Osteoblast (primary cell): Measurements from ENCODE around the gene NR2E1. TPM values are rescaled to one million over a fixed set of nuclear protein-coding genes. Genes with fewer than 3 reads are reported as not detected.

Experiments
- DNase-seq: peaks from one replicate; pipeline ENCODE4 v3.0.0; 2011; ENCODE audit warnings: low spot score, mixed read lengths; ENCODE audit not compliant: insufficient read length; ENCODE audit errors: missing footprints
- H2AFZ ChIP-seq: 2 replicates; pipeline ENCODE4 v1.6.0; 2011; ENCODE audit warnings: mild to moderate bottlenecking, low read length
- H3K27ac ChIP-seq: 2 replicates; pipeline ENCODE4 v1.5.1; 2011; ENCODE audit warnings: mild to moderate bottlenecking, low read depth, low read length, moderate library complexity
- H3K27me3 ChIP-seq: 2 replicates; pipeline ENCODE4 v1.6.0; 2012; ENCODE audit warnings: mild to moderate bottlenecking, control low read depth, inconsistent platforms, low read length, moderate library complexity; ENCODE audit not compliant: insufficient read depth
- H3K36me3 ChIP-seq: 2 replicates; pipeline ENCODE4 v1.5.1; 2011; ENCODE audit warnings: mild to moderate bottlenecking, low read length, control low read depth, moderate library complexity; ENCODE audit not compliant: insufficient read depth
- H3K4me1 ChIP-seq: 2 replicates; pipeline ENCODE4 v1.5.1; 2011; ENCODE audit warnings: mild to moderate bottlenecking, low read length, control low read depth, moderate library complexity; ENCODE audit not compliant: insufficient read depth
- H3K4me2 ChIP-seq: 2 replicates; pipeline ENCODE4 v1.6.0; 2011; ENCODE audit warnings: mild to moderate bottlenecking, low read length; ENCODE audit not compliant: insufficient read depth
- H3K4me3 ChIP-seq: fragments of 200-600 bp; sonication (generic); 3 replicates; pipeline ENCODE4 v1.5.1; 2012; ENCODE audit warnings: mild to moderate bottlenecking, low read length, inconsistent platforms; ENCODE audit not compliant: insufficient read depth
- H3K79me2 ChIP-seq: 2 replicates; pipeline ENCODE4 v1.6.0; 2012; ENCODE audit warnings: mild to moderate bottlenecking, low read length, control low read depth, inconsistent platforms; ENCODE audit not compliant: insufficient read depth
- H3K9me3 ChIP-seq: 2 replicates; pipeline ENCODE4 v1.5.1; 2011; ENCODE audit warnings: low read depth, low read length, control low read depth
- H4K20me1 ChIP-seq: 2 replicates; pipeline ENCODE4 v1.6.0; 2012; ENCODE audit warnings: mild to moderate bottlenecking, low read length, control low read depth; ENCODE audit not compliant: insufficient read depth
- total RNA-seq: library from RNA; depleted of rRNA; stranded (reverse); fragments of >200 nt; gene quantifications from 2 replicates; pipeline ENCODE4 v1.2.3, GENCODE V29; 2012
- TF ChIP-seq, protein P1 (sequence below): IDR thresholded peaks from 2 replicates; pipeline ENCODE4 v1.5.1; 2011; ENCODE audit warnings: mild to moderate bottlenecking, low read depth, low read length, moderate library complexity; ENCODE audit errors: extremely low read depth

Gene NR2E1
- total RNA-seq, 1 donor, result not detected

DNA sequence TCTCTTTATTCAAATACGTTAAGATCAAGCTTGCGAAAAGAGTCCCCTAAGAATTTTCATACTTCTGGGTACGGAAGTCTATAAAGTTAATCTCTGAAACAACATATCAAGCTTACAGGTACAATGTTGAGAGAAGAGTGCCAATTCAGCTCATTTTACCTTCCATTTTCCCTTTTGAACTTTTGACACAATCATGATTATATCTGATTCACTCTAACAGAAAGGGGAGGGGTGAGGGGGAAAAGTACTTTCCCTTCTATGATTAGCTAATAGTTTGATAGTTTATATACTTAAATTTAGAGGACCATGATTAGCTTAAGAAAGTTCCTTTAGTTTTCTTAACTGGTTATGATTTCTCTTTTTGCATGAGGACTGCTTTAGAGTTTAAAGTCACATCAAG lies 61.5 kb downstream of the NR2E1 start:
- Histone ChIP-seq H4K20me1 (peaks cover 4% of the 10 kb centered on the region), H3K4me2 (no peak overlapping the region), H3K27ac (no peak overlapping the region), H3K4me3 (no peak overlapping the region), H2AFZ (no peak overlapping the region), H3K79me2 (peaks cover 35% of the 10 kb centered on the region), H3K36me3 (no peaks in the 10 kb centered on the region), H3K9me3 (no peaks in the 10 kb centered on the region), H3K27me3 (no peaks in the 10 kb centered on the region), H3K4me1 (no peaks in the 10 kb centered on the region)
- TF ChIP-seq, protein P1, sequence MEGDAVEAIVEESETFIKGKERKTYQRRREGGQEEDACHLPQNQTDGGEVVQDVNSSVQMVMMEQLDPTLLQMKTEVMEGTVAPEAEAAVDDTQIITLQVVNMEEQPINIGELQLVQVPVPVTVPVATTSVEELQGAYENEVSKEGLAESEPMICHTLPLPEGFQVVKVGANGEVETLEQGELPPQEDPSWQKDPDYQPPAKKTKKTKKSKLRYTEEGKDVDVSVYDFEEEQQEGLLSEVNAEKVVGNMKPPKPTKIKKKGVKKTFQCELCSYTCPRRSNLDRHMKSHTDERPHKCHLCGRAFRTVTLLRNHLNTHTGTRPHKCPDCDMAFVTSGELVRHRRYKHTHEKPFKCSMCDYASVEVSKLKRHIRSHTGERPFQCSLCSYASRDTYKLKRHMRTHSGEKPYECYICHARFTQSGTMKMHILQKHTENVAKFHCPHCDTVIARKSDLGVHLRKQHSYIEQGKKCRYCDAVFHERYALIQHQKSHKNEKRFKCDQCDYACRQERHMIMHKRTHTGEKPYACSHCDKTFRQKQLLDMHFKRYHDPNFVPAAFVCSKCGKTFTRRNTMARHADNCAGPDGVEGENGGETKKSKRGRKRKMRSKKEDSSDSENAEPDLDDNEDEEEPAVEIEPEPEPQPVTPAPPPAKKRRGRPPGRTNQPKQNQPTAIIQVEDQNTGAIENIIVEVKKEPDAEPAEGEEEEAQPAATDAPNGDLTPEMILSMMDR, result no peak
- no peak for DNase-seq

DNA sequence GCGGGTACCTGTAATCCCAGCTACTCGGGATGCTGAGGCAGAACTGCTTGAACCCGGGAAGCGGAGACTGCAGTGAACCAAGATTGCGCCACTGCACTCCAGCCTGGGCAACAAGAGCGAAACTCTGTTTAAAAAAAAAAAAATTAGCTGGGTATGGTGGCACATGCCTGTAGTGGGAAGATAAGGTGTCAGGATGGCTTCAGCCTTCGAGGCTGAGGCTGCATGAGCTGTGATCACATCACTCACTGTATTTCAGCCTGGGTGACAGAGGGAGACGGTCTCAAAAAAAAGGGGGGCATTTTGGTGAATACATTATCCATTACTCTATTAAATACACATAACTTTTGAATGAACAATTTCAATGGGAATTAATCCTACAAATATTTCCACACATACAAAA lies 62.6 kb downstream of the NR2E1 start:
- peaks cover 41% of the 10 kb centered on the region for H3K79me2 ChIP-seq
- no peak for DNase-seq
- H4K20me1 ChIP-seq, result peaks cover 10% of the 10 kb centered on the region
- TF ChIP-seq, protein P1, result no peak
- H3K36me3 ChIP-seq, result no peaks in the 10 kb centered on the region
- no peak overlapping the region for H3K4me3 ChIP-seq
- H2AFZ ChIP-seq, result no peak overlapping the region
- no peaks in the 10 kb centered on the region for H3K27me3 ChIP-seq
- no peak overlapping the region for H3K27ac ChIP-seq
- no peak overlapping the region for H3K4me2 ChIP-seq
- no peaks in the 10 kb centered on the region for H3K9me3 ChIP-seq
- H3K4me1 ChIP-seq, result no peaks in the 10 kb centered on the region

DNA sequence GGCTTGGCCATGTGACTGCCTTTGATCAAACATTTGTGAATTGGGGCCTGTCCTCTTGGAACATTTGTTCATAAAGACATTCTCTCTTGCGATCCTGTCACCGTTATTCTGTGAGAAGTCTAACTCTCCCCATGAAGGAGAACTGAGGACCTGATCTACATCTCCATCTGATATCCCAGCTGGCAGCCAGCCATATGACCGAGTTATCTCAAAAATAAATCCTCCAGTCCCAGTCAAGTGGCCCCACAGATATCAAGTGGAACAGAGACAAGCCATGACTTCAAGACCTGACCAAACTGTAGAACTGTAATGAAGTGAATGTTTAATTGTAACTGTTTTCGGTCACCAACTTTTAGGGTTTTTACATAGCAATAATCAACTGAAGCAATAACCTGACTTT lies 69.3 kb downstream of the NR2E1 start:
- no peak for DNase-seq
- no peaks in the 10 kb centered on the region for H3K27me3 ChIP-seq
- peaks cover 15% of the 10 kb centered on the region for H4K20me1 ChIP-seq
- no peak overlapping the region for H2AFZ ChIP-seq
- no peak overlapping the region for H3K4me3 ChIP-seq
- no peak overlapping the region for H3K27ac ChIP-seq
- no peaks in the 10 kb centered on the region for H3K36me3 ChIP-seq
- H3K79me2 ChIP-seq, result peaks cover 76% of the 10 kb centered on the region
- no peak overlapping the region for H3K4me2 ChIP-seq
- TF ChIP-seq, protein P1, result no peak
- no peaks in the 10 kb centered on the region for H3K4me1 ChIP-seq
- H3K9me3 ChIP-seq, result no peaks in the 10 kb centered on the region

DNA sequence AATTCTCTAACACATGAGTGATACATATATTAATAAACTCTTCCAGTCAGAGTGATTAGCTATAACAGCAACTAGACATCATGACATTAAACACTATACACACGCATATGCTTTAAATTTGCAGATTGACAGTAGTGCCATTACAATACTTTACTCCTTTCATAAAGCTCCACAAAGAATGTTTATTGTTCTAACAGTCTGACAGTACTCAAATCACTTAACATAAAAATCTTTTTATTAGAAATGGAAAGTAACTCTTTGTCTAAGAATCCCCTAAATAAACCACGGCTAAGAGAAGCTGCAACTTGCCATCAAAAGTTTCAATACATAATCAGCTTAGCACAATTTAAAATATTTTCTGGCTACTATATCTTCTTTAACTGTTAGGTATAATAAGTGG lies 71.0 kb downstream of the NR2E1 start:
- TF ChIP-seq, protein P1, result no peak
- Histone ChIP-seq H3K27me3 (no peaks in the 10 kb centered on the region), H2AFZ (no peak overlapping the region), H4K20me1 (peaks cover 24% of the 10 kb centered on the region), H3K27ac (no peak overlapping the region), H3K79me2 (peaks cover 77% of the 10 kb centered on the region), H3K4me2 (no peak overlapping the region), H3K4me3 (no peak overlapping the region), H3K36me3 (no peaks in the 10 kb centered on the region), H3K4me1 (no peaks in the 10 kb centered on the region), H3K9me3 (no peaks in the 10 kb centered on the region)
- no peak for DNase-seq
